Stimulated activated naive B cell treated with anti-CD40 and anti-IgM and Interleukin-4, amounts not matched to agents 10 μg/mL and 1 μg/mL and 100 μg/mL, for 72 hours (primary cell): Measurements from ENCODE around the gene UNK.

ENCODE experiments used
- ATAC-seq, 2 donors: fragments of 150-1000 bp; cut with Tn5 transposase; replicated peaks; 2 replicates each; pipeline ENCODE4 v1.10.0; 2021; ENCODE audit warnings: moderate library complexity in 1 of 2
- DNase-seq: peaks from one replicate; pipeline ENCODE4 v3.0.0; 2021
- H3K27ac Mint-ChIP-seq: one replicate; pipeline ENCODE4 v1.8.0; 2022; ENCODE audit warnings: mild to moderate bottlenecking, mixed read lengths
- H3K27me3 Mint-ChIP-seq, 2 donors: one replicate each; pipeline ENCODE4 v1.8.0; 2022; ENCODE audit warnings: mixed read lengths in 2 of 2
- H3K36me3 Mint-ChIP-seq, 2 donors: one replicate each; pipeline ENCODE4 v1.8.0; 2022; ENCODE audit warnings: mixed read lengths in 2 of 2, mild to moderate bottlenecking in 1 of 2
- H3K4me1 Mint-ChIP-seq, 2 donors: one replicate each; pipeline ENCODE4 v1.8.0; 2022; ENCODE audit warnings: mixed read lengths in 2 of 2, mild to moderate bottlenecking in 1 of 2
- H3K4me3 Mint-ChIP-seq, 2 donors: one replicate each; pipeline ENCODE4 v1.8.0; 2022; ENCODE audit warnings: mild to moderate bottlenecking in 2 of 2, mixed read lengths in 2 of 2, moderate library complexity in 1 of 2
- H3K9me3 Mint-ChIP-seq, 2 donors: one replicate each; pipeline ENCODE4 v1.8.0; 2022; ENCODE audit warnings: mixed read lengths in 2 of 2, mild to moderate bottlenecking in 1 of 2

UNK gene

DNA sequence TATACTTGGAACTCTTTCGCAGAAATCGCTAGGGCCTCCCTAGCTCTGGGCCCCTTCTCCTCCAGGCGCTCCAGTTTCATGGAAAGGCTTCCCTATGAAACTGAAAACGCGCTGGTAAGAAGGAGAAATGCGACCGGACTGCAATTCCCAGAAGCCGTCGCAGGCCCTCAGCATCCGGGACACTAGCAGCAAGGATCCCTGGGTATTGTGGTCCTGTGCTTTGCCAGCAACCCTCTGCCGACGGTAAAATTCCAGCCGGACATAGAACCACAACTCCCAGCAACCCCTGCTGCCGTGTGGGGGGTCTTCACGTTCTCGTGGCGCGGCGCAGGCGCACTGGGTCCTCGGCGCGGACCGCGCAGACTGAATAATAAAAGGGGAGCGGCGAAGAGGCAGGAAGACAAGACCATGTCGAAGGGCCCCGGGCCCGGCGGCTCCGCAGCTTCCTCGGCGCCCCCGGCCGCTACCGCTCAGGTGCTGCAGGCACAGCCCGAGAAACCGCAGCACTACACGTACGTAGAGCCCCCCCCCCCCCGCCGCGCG is at the start of gene UNK:
TSS of gene UNK (plus strand) at position 334 of the 543 bp plus-strand sequence. CDS start at position 409, 75 bp downstream.
- peak within 1 kb of the TSS; percentile 99 for H3K27ac Mint-ChIP-seq
- H3K4me1 Mint-ChIP-seq, result peaks cover 22 to 43% of the 10 kb centered on the region in 2 donors
- H3K27me3 Mint-ChIP-seq, result peaks cover 3% of the 10 kb centered on the region in 2 donors
- H3K9me3 Mint-ChIP-seq, result peaks cover 0 to 1% of the 10 kb centered on the region in 2 donors
- H3K36me3 Mint-ChIP-seq, result peaks cover 6 to 22% of the 10 kb centered on the region in 2 donors
- peak within 1 kb of the TSS; percentile 87 to 93 for H3K4me3 Mint-ChIP-seq
- ATAC-seq (peak; percentile 75 to 80), DNase-seq (peak; percentile 95)

- H3K9me3 Mint-ChIP-seq, result no peaks in the 10 kb centered on the region
- H3K4me1 Mint-ChIP-seq, result peaks cover 10 to 14% of the 10 kb centered on the region in 2 donors
- DNase-seq, result no peak
- no peak for ATAC-seq
- no peak overlapping the region for H3K27ac Mint-ChIP-seq
- no peak overlapping the region for H3K4me3 Mint-ChIP-seq
- H3K27me3 Mint-ChIP-seq, result peaks cover 12 to 13% of the 10 kb centered on the region in 2 donors
- no peaks in the 10 kb centered on the region for H3K36me3 Mint-ChIP-seq
These were observed 48.3 kb upstream of the UNK start for GRCh38 chr17:75736173-75736835.

DNA sequence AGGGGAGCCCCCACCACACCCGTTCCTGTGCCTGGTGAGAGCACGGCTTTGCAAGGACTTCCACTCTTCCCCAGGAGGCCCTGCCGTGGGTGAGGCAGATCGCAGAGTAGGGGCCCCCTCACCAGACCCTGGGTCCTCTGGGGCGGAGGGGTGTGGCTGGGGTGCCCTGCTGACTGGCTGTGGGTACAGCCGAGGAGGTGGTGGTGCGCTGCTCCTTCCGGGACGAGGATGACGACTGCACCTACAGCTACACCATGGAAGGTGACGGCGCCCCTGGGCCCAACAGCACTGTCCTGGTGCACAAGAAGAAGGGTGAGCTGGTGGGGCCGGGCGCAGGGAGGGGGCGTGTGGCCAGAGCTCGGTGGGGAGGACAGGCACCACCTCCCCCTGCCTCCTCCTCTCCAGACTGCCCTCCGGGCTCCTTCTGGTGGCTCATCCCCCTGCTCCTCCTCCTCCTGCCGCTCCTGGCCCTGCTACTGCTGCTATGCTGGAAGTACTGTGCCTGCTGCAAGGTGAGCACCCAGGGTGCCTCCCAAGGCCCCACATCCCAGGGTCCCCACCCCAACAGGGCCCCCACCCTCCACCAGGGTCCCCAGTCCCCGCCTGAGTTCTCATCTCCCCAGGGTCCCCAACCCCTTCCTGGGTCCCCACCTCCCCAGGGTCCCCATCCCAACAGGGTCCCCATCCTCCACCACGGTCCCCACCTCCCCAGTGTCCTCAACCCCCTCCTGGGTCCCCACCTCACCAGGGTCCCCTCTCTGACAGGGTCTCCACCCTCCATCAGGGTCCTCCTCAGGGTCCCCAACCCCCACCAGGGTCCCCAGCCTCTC is 47.3 kb upstream of the UNK start:
- H3K27ac Mint-ChIP-seq, result no peak overlapping the region
- H3K4me3 Mint-ChIP-seq, result peak overlapping the region in 1 of 2 donors; percentile 22
- H3K36me3 Mint-ChIP-seq, result no peaks in the 10 kb centered on the region
- H3K27me3 Mint-ChIP-seq, result peaks cover 12 to 14% of the 10 kb centered on the region in 2 donors
- ATAC-seq (no peak), DNase-seq (no peak)
- H3K9me3 Mint-ChIP-seq, result no peaks in the 10 kb centered on the region
- peaks cover 10 to 14% of the 10 kb centered on the region in 2 donors for H3K4me1 Mint-ChIP-seq

- Mint-ChIP-seq H3K9me3 (no peaks in the 10 kb centered on the region), H3K36me3 (no peaks in the 10 kb centered on the region), H3K27ac (peak overlapping the region; percentile 65), H3K4me3 (peak overlapping the region; percentile 1 to 14), H3K4me1 (peaks cover 10 to 14% of the 10 kb centered on the region in 2 donors), H3K27me3 (peaks cover 12 to 14% of the 10 kb centered on the region in 2 donors)
- ATAC-seq (peak; percentile 82 to 93), DNase-seq (peak; percentile 46)
These were observed 46.3 kb upstream of the UNK start for GRCh38 chr17:75738218-75738802.

GRCh38 chr17:75739174-75739573 is 45.4 kb upstream of the UNK start:
- Mint-ChIP-seq H3K27ac (no peak overlapping the region), H3K4me1 (peaks cover 10 to 14% of the 10 kb centered on the region in 2 donors), H3K27me3 (peaks cover 12 to 14% of the 10 kb centered on the region in 2 donors), H3K4me3 (no peak overlapping the region), H3K9me3 (no peaks in the 10 kb centered on the region), H3K36me3 (no peaks in the 10 kb centered on the region)
- no peak for ATAC-seq
- DNase-seq, result no peak

DNA sequence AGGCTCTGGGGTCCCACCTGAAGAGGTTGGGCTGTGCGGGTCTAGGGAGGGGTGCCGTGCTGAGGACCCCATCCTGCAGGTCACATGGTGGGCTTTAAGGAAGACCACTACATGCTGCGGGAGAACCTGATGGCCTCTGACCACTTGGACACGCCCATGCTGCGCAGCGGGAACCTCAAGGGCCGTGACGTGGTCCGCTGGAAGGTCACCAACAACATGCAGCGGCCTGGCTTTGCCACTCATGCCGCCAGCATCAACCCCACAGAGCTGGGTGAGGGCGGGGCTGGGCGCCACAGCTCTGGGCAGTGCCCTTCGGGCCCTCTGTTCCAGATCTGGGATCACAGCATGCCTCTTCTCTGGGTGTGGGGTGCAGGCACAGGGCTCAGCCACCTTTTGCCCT is 44.8 kb upstream of the UNK start:
- Mint-ChIP-seq H3K36me3 (no peaks in the 10 kb centered on the region), H3K4me1 (peaks cover 10 to 11% of the 10 kb centered on the region in 2 donors), H3K4me3 (no peak overlapping the region), H3K27ac (no peak overlapping the region), H3K27me3 (peaks cover 12 to 14% of the 10 kb centered on the region in 2 donors), H3K9me3 (no peaks in the 10 kb centered on the region)
- DNase-seq (no peak), ATAC-seq (no peak)

DNA sequence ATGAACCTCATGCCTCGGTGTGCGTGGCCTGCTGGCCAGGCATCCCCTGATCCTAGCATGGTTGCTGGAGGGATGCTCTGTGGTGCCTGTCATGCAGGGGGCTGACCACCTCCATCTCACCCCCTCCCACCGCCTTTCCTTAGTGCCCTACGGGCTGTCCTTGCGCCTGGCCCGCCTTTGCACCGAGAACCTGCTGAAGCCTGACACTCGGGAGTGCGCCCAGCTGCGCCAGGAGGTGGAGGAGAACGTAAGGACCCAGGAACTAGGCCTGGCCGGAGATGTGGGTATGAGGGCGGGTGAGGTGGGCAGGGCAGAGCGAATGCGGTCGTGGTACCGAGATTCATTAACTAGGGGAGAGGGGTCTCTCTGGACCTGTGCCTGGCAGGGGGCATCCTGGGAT is 44.4 kb upstream of the UNK start:
- Mint-ChIP-seq H3K9me3 (no peaks in the 10 kb centered on the region), H3K27me3 (peaks cover 12 to 14% of the 10 kb centered on the region in 2 donors), H3K27ac (no peak overlapping the region), H3K36me3 (no peaks in the 10 kb centered on the region), H3K4me3 (no peak overlapping the region), H3K4me1 (peaks cover 10 to 11% of the 10 kb centered on the region in 2 donors)
- DNase-seq (no peak), ATAC-seq (no peak)

GRCh38 chr17:75740631-75741077 is 44.0 kb upstream of the UNK start:
- Mint-ChIP-seq H3K9me3 (no peaks in the 10 kb centered on the region), H3K4me3 (no peak overlapping the region), H3K27me3 (peaks cover 12 to 14% of the 10 kb centered on the region in 2 donors), H3K36me3 (no peaks in the 10 kb centered on the region), H3K4me1 (peaks cover 10 to 11% of the 10 kb centered on the region in 2 donors), H3K27ac (no peak overlapping the region)
- ATAC-seq (no peak), DNase-seq (no peak)

- H3K9me3 Mint-ChIP-seq, result no peaks in the 10 kb centered on the region
- H3K27ac Mint-ChIP-seq, result no peak overlapping the region
- no peaks in the 10 kb centered on the region for H3K36me3 Mint-ChIP-seq
- H3K4me1 Mint-ChIP-seq, result peaks cover 9 to 10% of the 10 kb centered on the region in 2 donors
- ATAC-seq (no peak), DNase-seq (no peak)
- no peak overlapping the region for H3K4me3 Mint-ChIP-seq
- peaks cover 5 to 14% of the 10 kb centered on the region in 2 donors for H3K27me3 Mint-ChIP-seq
These were observed 42.3 kb upstream of the UNK start for GRCh38 chr17:75742337-75742736.

- Mint-ChIP-seq H3K9me3 (no peaks in the 10 kb centered on the region), H3K36me3 (no peaks in the 10 kb centered on the region), H3K27me3 (peaks cover 4 to 11% of the 10 kb centered on the region in 2 donors), H3K27ac (no peak overlapping the region), H3K4me1 (peaks cover 5 to 7% of the 10 kb centered on the region in 2 donors), H3K4me3 (no peak overlapping the region)
- DNase-seq (no peak), ATAC-seq (no peak)
These were observed 40.9 kb upstream of the UNK start for GRCh38 chr17:75743625-75744206.

DNA sequence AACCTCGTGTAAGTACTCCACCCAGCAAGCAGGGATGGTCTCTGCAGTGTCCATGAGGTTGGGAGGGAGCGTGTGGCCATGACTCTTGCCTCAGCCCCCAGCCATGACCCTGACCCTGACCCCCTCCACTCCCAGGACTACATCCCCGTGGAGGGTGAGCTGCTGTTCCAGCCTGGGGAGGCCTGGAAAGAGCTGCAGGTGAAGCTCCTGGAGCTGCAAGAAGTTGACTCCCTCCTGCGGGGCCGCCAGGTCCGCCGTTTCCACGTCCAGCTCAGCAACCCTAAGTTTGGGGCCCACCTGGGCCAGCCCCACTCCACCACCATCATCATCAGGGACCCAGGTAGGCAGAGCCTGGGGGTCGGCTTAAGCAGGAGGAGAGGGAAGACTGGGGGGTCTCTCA is 35.9 kb upstream of the UNK start:
- peaks cover 10 to 16% of the 10 kb centered on the region in 2 donors for H3K4me1 Mint-ChIP-seq
- H3K27ac Mint-ChIP-seq, result peak overlapping the region; percentile 14
- H3K36me3 Mint-ChIP-seq, result no peaks in the 10 kb centered on the region
- peaks cover 4 to 6% of the 10 kb centered on the region in 2 donors for H3K27me3 Mint-ChIP-seq
- H3K4me3 Mint-ChIP-seq, result no peak overlapping the region
- ATAC-seq (no peak), DNase-seq (no peak)
- H3K9me3 Mint-ChIP-seq, result no peaks in the 10 kb centered on the region

GRCh38 chr17:75749545-75750389 is 34.8 kb upstream of the UNK start:
- Mint-ChIP-seq H3K4me3 (peak overlapping the region in 1 of 2 donors; percentile 17), H3K9me3 (no peaks in the 10 kb centered on the region), H3K27ac (peak overlapping the region; percentile 67), H3K27me3 (peaks cover 4 to 6% of the 10 kb centered on the region in 2 donors), H3K4me1 (peaks cover 13 to 25% of the 10 kb centered on the region in 2 donors), H3K36me3 (no peaks in the 10 kb centered on the region)
- ATAC-seq (peak; percentile 88 to 89), DNase-seq (peak; percentile 81)
